ENCODE data around the gene COL16A1.

The COL16A1 gene

DNA sequence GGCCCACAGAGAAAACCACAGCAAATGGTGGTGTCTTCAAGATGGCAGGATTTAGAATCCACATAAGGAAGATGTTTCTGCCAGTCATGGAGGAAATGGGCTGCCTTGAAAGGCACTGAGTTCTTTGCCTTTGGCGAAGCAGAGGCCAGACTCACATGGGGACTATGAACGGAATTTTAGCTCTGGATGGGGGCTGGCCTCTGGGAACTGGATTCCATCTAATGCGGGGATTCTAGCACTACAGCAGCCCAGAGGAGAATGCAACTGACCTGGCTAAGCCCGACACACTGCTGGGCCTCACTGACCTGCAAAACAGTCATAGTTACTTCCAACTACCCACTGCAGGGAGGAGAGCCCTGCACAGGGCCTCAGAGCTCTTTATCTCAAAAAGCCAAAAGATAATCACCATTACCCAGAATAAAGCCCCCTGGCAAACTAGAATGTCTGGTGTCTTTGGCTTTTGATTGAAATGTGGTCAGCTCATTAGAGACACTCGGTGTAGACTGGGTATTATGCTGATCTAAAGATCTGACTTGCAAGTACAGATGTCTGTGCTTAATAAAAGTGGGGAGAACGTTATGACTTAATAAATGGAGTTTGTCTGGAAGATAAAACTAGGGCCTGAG, 74.8 kb downstream of the COL16A1 start:
- ChIA-PET POLR2A (interaction anchor here (0.8 to 2.0 kb wide), 3 partner anchors 10 to 16 kb away, joined by 3 to 4 read pairs (median 4); partner anchors contain the start of gene PEF1), CTCF (interaction anchor here (1.1 kb wide), 1 partner anchor 64 kb away, joined by 3 read pairs; no protein-coding TSS in a partner anchor)
- no peak for TF ChIP-seq FOXA1 (IDR thresholded peaks at IDR 0.05)
- no peak for TF ChIP-seq BHLHE40 (IDR thresholded peaks at IDR 0.05; ENCODE audit: borderline replicate concordance)
- TF ChIP-seq ELF4 (IDR thresholded peaks at IDR 0.05): no peak
- TF ChIP-seq L3MBTL2 (conservative IDR thresholded peaks at IDR 0.05): no peak
- no peak for TF ChIP-seq HDGF (IDR thresholded peaks at IDR 0.05; ENCODE audit: borderline replicate concordance)
- no peak for TF ChIP-seq NFRKB (IDR thresholded peaks at IDR 0.05)
- TF ChIP-seq, protein P1, sequence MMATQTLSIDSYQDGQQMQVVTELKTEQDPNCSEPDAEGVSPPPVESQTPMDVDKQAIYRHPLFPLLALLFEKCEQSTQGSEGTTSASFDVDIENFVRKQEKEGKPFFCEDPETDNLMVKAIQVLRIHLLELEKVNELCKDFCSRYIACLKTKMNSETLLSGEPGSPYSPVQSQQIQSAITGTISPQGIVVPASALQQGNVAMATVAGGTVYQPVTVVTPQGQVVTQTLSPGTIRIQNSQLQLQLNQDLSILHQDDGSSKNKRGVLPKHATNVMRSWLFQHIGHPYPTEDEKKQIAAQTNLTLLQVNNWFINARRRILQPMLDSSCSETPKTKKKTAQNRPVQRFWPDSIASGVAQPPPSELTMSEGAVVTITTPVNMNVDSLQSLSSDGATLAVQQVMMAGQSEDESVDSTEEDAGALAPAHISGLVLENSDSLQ (IDR thresholded peaks at IDR 0.05): no peak
- TF ChIP-seq SP1 (IDR thresholded peaks at IDR 0.05): no peak
- no peak for TF ChIP-seq LEF1 (IDR thresholded peaks at IDR 0.05; ENCODE audit: borderline replicate concordance)
- TF ChIP-seq FOXM1 (IDR thresholded peaks at IDR 0.05; ENCODE audit: borderline replicate concordance): no peak
- no peak for TF ChIP-seq CTBP1 (IDR thresholded peaks at IDR 0.05; ENCODE audit: borderline replicate concordance)
- TF ChIP-seq FOXK2 (IDR thresholded peaks at IDR 0.05): no peak
- no peak for TF ChIP-seq TARDBP (IDR thresholded peaks at IDR 0.05)
- TF ChIP-seq ARNT (IDR thresholded peaks at IDR 0.05): no peak
- TF ChIP-seq SUZ12 (IDR thresholded peaks at IDR 0.05): no peak
- TF ChIP-seq ZNF384 (IDR thresholded peaks at IDR 0.05): no peak
- DNase-seq (ENCODE audit: extremely low spot score): no peak

DNA sequence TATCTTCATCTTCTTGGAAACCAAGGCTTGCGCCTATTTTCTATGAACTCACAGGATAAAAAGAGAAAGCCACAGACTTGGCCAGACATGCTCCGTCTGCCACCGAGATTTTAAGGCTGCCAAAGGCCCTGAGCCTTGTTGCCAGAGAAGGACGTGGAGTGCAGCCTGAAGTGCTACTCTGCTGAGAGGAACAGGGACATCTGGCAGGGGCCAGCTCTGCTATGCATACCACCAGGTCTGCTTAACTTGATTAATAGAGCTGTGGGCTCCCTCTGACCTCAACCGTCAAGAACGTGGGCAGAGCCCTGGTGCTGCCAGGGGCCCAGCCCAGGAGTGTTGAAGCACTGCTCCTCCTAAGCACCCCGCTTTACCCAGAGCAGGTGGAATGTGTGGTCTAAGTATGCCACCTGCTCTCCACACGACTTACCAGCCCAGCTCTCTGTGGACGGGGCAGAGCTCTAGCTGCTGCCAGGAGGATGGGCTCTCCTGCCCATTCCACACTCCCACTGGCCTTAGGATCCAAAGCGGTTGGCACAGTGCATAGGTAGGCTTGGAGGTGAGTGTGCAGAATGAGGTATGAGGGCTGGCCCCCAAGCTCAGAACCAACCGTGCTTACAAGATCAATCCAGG, 75.8 kb downstream of the COL16A1 start:
- CTCF ChIA-PET: interaction anchor here (1.1 kb wide), 1 partner anchor 63 kb away, joined by 3 read pairs; no protein-coding TSS in a partner anchor
- POLR2A ChIA-PET: no interaction called here

DNA sequence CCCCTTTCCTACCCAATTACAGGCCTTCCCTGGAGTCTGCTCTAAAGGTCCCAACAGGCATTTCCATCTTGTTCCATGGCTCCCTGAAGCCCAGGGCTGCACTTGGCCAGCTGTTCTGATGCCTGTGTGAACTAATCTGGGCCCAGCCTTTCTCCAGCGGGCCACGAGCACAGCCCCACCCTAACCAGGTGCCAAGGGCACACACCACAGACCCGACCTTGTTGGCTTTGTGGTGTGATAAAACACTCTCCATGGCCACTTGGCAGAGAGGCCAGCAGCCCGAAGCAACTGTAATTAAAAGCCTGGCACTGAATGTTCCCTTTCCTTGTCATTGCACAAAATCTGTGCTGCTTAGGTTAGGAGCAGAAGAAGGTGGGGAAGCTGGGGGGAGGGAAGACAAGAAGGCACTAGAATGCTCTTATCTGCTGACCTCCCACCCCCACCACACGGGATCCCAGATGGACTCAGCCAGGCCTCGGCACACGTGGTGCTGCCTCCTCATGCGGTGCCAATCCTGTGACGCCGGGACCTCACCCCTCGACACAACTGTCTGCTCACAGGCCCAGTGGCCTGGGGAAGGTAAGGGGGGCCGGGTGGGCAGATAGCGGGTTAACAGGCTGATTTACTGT, 76.4 kb downstream of the COL16A1 start:
- no peak for TF ChIP-seq FOXM1 (IDR thresholded peaks at IDR 0.05; ENCODE audit: borderline replicate concordance)
- TF ChIP-seq L3MBTL2 (conservative IDR thresholded peaks at IDR 0.05): no peak
- no peak for TF ChIP-seq BHLHE40 (IDR thresholded peaks at IDR 0.05; ENCODE audit: borderline replicate concordance)
- TF ChIP-seq ARNT (IDR thresholded peaks at IDR 0.05): no peak
- TF ChIP-seq SP1 (IDR thresholded peaks at IDR 0.05): no peak
- TF ChIP-seq FOXA1 (IDR thresholded peaks at IDR 0.05): no peak
- no peak for TF ChIP-seq LEF1 (IDR thresholded peaks at IDR 0.05; ENCODE audit: borderline replicate concordance)
- TF ChIP-seq FOXK2 (IDR thresholded peaks at IDR 0.05): no peak
- ChIA-PET CTCF (interaction anchor here (1.1 kb wide), 1 partner anchor 62 kb away, joined by 3 read pairs; no protein-coding TSS in a partner anchor), POLR2A (no interaction called here)
- no peak for DNase-seq (ENCODE audit: extremely low spot score)

More for the DNA sequence above, 75.8 kb downstream of the COL16A1 start:
- TF ChIP-seq ELF4 (IDR thresholded peaks at IDR 0.05) (no peak), TARDBP (IDR thresholded peaks at IDR 0.05) (no peak), L3MBTL2 (conservative IDR thresholded peaks at IDR 0.05) (no peak), FOXA1 (IDR thresholded peaks at IDR 0.05) (no peak), FOXM1 (IDR thresholded peaks at IDR 0.05; ENCODE audit: borderline replicate concordance) (no peak), ARNT (IDR thresholded peaks at IDR 0.05) (no peak), LEF1 (IDR thresholded peaks at IDR 0.05; ENCODE audit: borderline replicate concordance) (no peak), FOXK2 (IDR thresholded peaks at IDR 0.05) (no peak), ZNF384 (IDR thresholded peaks at IDR 0.05) (no peak), CTBP1 (IDR thresholded peaks at IDR 0.05; ENCODE audit: borderline replicate concordance) (no peak), NFRKB (IDR thresholded peaks at IDR 0.05) (no peak), HDGF (IDR thresholded peaks at IDR 0.05; ENCODE audit: borderline replicate concordance) (no peak), SP1 (IDR thresholded peaks at IDR 0.05) (no peak), BHLHE40 (IDR thresholded peaks at IDR 0.05; ENCODE audit: borderline replicate concordance) (no peak), SUZ12 (IDR thresholded peaks at IDR 0.05) (no peak)
- TF ChIP-seq, protein P1 (IDR thresholded peaks at IDR 0.05): no peak
- DNase-seq (ENCODE audit: extremely low spot score): no peak

DNA sequence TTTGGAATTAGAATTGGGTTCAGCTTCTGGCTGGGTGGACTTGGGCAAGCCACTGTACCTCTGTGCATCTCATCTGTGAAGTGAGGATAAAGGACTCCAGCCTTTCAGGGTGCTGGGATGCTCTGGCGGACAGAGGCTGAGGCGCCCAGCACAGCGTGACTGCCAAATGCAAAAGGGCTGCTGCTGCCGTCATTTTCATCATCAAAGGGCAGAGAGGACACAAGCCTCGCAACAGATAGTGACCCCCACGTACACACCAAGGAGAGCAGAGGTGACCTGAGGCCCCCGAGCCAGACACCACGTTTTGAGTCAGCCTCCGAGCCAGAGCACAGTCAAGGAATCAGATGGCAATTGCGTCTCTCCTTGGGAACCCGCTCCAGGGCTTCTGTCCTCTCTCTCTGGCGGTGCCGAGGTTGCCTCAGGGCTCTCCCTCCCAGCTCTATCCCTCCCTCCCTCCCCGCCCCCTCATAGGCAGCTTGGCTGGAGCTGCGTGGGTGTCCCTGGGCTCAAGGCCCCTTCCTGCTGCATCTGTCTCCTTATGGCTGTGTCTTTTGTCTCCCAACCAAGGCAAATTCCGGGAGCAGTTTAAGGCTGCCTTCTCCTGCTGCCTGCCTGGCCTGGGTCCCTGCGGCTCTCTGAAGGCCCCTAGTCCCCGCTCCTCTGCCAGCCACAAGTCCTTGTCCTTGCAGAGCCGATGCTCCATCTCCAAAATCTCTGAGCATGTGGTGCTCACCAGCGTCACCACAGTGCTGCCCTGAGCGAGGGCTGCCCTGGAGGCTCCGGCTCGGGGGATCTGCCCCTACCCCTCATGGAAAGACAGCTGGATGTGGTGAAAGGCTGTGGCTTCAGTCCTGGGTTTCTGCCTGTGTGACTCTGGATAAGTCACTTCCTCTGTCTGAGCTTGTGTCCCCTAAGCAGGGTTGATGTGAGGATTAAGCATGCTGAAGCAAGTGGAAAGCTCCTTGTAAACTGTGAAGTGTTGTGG, 77.3 kb downstream of the COL16A1 start:
- POLR2A ChIA-PET: no interaction called here
- no peak for DNase-seq (ENCODE audit: extremely low spot score)
- no peak for TF ChIP-seq SP1 (IDR thresholded peaks at IDR 0.05)
- TF ChIP-seq FOXK2 (IDR thresholded peaks at IDR 0.05): no peak
- no peak for TF ChIP-seq FOXA1 (IDR thresholded peaks at IDR 0.05)
- TF ChIP-seq TARDBP (IDR thresholded peaks at IDR 0.05): no peak
- no peak for TF ChIP-seq FOXM1 (IDR thresholded peaks at IDR 0.05; ENCODE audit: borderline replicate concordance)
- no peak for TF ChIP-seq L3MBTL2 (conservative IDR thresholded peaks at IDR 0.05)
- no peak for TF ChIP-seq HDGF (IDR thresholded peaks at IDR 0.05; ENCODE audit: borderline replicate concordance)
- no peak for TF ChIP-seq BHLHE40 (IDR thresholded peaks at IDR 0.05; ENCODE audit: borderline replicate concordance)
- TF ChIP-seq, protein P1 (IDR thresholded peaks at IDR 0.05): no peak
- no peak for TF ChIP-seq ZNF384 (IDR thresholded peaks at IDR 0.05)
- no peak for TF ChIP-seq NFRKB (IDR thresholded peaks at IDR 0.05)
- TF ChIP-seq LEF1 (IDR thresholded peaks at IDR 0.05; ENCODE audit: borderline replicate concordance): no peak
- no peak for TF ChIP-seq SUZ12 (IDR thresholded peaks at IDR 0.05)
- TF ChIP-seq ELF4 (IDR thresholded peaks at IDR 0.05): no peak
- TF ChIP-seq CTBP1 (IDR thresholded peaks at IDR 0.05; ENCODE audit: borderline replicate concordance): no peak
- TF ChIP-seq ARNT (IDR thresholded peaks at IDR 0.05): no peak
- CTCF ChIA-PET: interaction anchor here (0.6 kb wide), 1 partner anchor 8 kb away, joined by 3 read pairs; no protein-coding TSS in a partner anchor

Data from HEK293T (cell line).